ENCODE measurements around the gene CDYL.
"Not testable (repeated sequence)": the region's sequence is repeated elsewhere in the genome, so short reads cannot be mapped to it uniquely, and the experiment has no call there.

Gene CDYL

GRCh38 chr6:4848382-4849068 is 72.3 kb downstream of the CDYL start:
- DNase-seq, result no peak

GRCh38 chr6:4849226-4850022 is 73.2 kb downstream of the CDYL start:
- no peak for DNase-seq

- DNase-seq, result no peak
These were observed 74.8 kb downstream of the CDYL start for GRCh38 chr6:4851035-4851434.

GRCh38 chr6:4852186-4852585 is 76.0 kb downstream of the CDYL start:
- DNase-seq, result not testable (repeated sequence)

GRCh38 chr6:4852938-4853337 is 76.7 kb downstream of the CDYL start:
- no peak for DNase-seq

- DNase-seq, result no peak
These were observed 77.1 kb downstream of the CDYL start for GRCh38 chr6:4853349-4853748.

- DNase-seq, result no peak
These were observed 77.7 kb downstream of the CDYL start for GRCh38 chr6:4853782-4854511.

GRCh38 chr6:4856785-4857184 is 80.6 kb downstream of the CDYL start:
- DNase-seq, result no peak

- DNase-seq, result no peak
These were observed 82.2 kb downstream of the CDYL start for GRCh38 chr6:4858194-4859015.

- no peak for DNase-seq
These were observed 84.2 kb downstream of the CDYL start for GRCh38 chr6:4860387-4860786.

GRCh38 chr6:4861564-4861963 is 85.4 kb downstream of the CDYL start:
- no peak for DNase-seq

GRCh38 chr6:4864519-4864918 is 88.3 kb downstream of the CDYL start:
- no peak for DNase-seq

GRCh38 chr6:4865006-4865405 is 88.8 kb downstream of the CDYL start:
- not testable (repeated sequence) for DNase-seq

GRCh38 chr6:4870821-4871494 is 94.8 kb downstream of the CDYL start:
- no peak for DNase-seq

GRCh38 chr6:4871825-4872224 is 95.6 kb downstream of the CDYL start:
- no peak for DNase-seq

- DNase-seq, result no peak
These were observed 96.6 kb downstream of the CDYL start for GRCh38 chr6:4872841-4873240.

GRCh38 chr6:4873928-4874327 is 97.7 kb downstream of the CDYL start:
- no peak for DNase-seq

GRCh38 chr6:4879741-4880275 is 103.6 kb downstream of the CDYL start:
- no peak for DNase-seq

GRCh38 chr6:4880363-4880762 is 104.2 kb downstream of the CDYL start:
- no peak for DNase-seq

GRCh38 chr6:4883298-4883697 is 107.1 kb downstream of the CDYL start:
- DNase-seq, result peak; percentile 0

GRCh38 chr6:4884646-4885340 is 108.6 kb downstream of the CDYL start:
- DNase-seq, result no peak

Data from NCI-H1092 treated with DMSO at 0.1 percent for 48 hours (cell line).